ENCODE results near the gene UQCRC2.

Gene UQCRC2

DNA sequence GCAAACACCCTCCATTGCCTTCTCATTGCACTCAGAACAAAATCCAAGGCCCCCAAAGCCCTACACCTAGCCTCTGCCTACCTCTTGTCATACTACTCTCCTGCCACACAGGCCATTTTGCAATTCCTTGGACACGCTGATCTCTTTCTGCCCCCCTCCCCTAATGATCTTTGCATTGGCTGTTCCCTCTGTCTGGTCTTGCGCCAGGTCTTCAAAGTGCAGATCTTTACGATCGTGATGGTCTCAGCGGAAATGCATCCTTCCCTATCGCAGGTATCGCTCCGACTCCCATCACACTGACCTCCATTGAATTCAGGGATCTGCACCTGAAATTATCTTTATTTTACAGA lies 54.0 kb downstream of the UQCRC2 start:
- H3K9ac ChIP-seq (ENCODE audit: low read length) = peak overlapping the region; percentile 79
- peak overlapping the region; percentile 98 for H3K4me2 ChIP-seq (ENCODE audit: low read depth, low read length)
- no peaks in the 10 kb centered on the region for H3K9me3 ChIP-seq (replicated peaks; ENCODE audit: insufficient read depth, low read length)
- H2AFZ ChIP-seq (ENCODE audit: low read length) = peak overlapping the region; percentile 98
- no peaks in the 10 kb centered on the region for H3K36me3 ChIP-seq (replicated peaks; ENCODE audit: insufficient read depth, low read length)
- TF ChIP-seq, protein P1, sequence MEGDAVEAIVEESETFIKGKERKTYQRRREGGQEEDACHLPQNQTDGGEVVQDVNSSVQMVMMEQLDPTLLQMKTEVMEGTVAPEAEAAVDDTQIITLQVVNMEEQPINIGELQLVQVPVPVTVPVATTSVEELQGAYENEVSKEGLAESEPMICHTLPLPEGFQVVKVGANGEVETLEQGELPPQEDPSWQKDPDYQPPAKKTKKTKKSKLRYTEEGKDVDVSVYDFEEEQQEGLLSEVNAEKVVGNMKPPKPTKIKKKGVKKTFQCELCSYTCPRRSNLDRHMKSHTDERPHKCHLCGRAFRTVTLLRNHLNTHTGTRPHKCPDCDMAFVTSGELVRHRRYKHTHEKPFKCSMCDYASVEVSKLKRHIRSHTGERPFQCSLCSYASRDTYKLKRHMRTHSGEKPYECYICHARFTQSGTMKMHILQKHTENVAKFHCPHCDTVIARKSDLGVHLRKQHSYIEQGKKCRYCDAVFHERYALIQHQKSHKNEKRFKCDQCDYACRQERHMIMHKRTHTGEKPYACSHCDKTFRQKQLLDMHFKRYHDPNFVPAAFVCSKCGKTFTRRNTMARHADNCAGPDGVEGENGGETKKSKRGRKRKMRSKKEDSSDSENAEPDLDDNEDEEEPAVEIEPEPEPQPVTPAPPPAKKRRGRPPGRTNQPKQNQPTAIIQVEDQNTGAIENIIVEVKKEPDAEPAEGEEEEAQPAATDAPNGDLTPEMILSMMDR (IDR thresholded peaks at IDR 0.05; ENCODE audit: low read length) = no peak
- no peak for TF ChIP-seq EZH2phosphoT487 (IDR thresholded peaks at IDR 0.05; ENCODE audit: low read length)
- no peak for TF ChIP-seq EZH2 (optimal IDR thresholded peaks at IDR 0.05; ENCODE audit: low read depth, low read length)
- H4K20me1 ChIP-seq (ENCODE audit: insufficient read depth, low read length) = no peaks in the 10 kb centered on the region
- H3K79me2 ChIP-seq (ENCODE audit: low read length) = peaks cover 38% of the 10 kb centered on the region
- H3K27me3 ChIP-seq (replicated peaks; ENCODE audit: insufficient read depth, low read length) = no peaks in the 10 kb centered on the region
- DNase-seq = no peak
- peak overlapping the region; percentile 89 for H3K4me3 ChIP-seq (ENCODE audit: low read length)
- 0 out of 2 replicates have a peak, but pooled peaks cover 7% of the 10 kb centered on the region for H3K4me1 ChIP-seq (ENCODE audit: low read length)
- H3K27ac ChIP-seq (ENCODE audit: low read length) = peak overlapping the region; percentile 21; the same call in 1 of the 2 replicates
- H3F3A ChIP-seq (ENCODE audit: insufficient read depth, low read length) = peaks cover 6% of the 10 kb centered on the region; the same call in 1 of the 2 replicates
- H3K9me2 ChIP-seq (replicated peaks; ENCODE audit: insufficient read depth, low read length) = no peaks in the 10 kb centered on the region

DNA sequence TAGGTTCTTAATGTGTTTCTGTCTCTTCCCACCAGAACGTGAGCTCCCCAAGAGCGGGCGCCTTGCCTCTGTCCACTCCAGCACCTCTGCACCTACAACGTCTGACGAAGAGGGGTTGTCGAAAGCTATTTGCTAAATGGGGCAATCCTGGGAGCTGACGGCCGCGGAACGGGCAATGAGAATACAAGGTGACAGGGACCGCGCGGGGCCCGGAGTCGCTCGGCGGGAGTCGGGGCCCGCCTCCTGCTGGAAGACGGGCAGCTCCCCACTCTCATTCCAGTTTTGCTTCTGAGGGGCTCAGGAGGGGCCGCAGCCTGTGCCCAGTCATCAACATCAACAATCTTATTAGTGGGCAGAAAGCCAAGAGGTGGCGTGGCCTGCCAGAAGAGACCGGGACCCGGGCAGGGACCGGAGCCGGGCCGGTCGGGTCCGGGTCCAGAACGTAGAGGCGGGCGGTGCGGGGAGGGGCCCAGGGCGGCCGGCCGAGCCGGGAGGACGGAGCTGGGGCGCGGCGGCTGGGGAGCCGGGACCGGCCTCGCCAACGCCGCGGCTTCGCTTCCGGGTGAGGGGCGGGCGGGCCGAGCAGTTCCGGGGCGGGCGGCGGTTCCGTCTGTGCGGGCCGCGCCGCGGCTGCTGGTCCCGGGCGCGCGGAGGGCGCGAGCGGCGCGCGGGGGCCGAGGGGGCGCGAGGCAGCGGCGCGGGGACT lies 54.5 kb downstream of the UQCRC2 start, which contains the start of gene MOSMO:
Gene MOSMO (plus strand): TSS at position 603 of the 706 bp plus-strand sequence. CDS start 191 bp downstream, outside the sequence.
- H3K9me3 ChIP-seq (replicated peaks; ENCODE audit: insufficient read depth, low read length) = no peaks in the 10 kb centered on the region
- peaks cover 40% of the 10 kb centered on the region for H3K79me2 ChIP-seq (ENCODE audit: low read length)
- H3K4me2 ChIP-seq (ENCODE audit: low read depth, low read length) = peak within 1 kb of the TSS; percentile 98
- H3K9ac ChIP-seq (ENCODE audit: low read length) = peak within 1 kb of the TSS; percentile 79
- H3K4me3 ChIP-seq (ENCODE audit: low read length) = peak within 1 kb of the TSS; percentile 92
- DNase-seq = peak; percentile 65
- peaks cover 7% of the 10 kb centered on the region; the same call in 1 of the 2 replicates for H3K4me1 ChIP-seq (ENCODE audit: low read length)
- no peaks in the 10 kb centered on the region for H3K9me2 ChIP-seq (replicated peaks; ENCODE audit: insufficient read depth, low read length)
- TF ChIP-seq EZH2phosphoT487 (IDR thresholded peaks at IDR 0.05; ENCODE audit: low read length) (no peak), EZH2 (optimal IDR thresholded peaks at IDR 0.05; ENCODE audit: low read depth, low read length) (no peak)
- TF ChIP-seq, protein P1 (IDR thresholded peaks at IDR 0.05; ENCODE audit: low read length) = no peak
- H3K27ac ChIP-seq (ENCODE audit: low read length) = peak within 1 kb of the TSS; percentile 21; the same call in 1 of the 2 replicates
- H3F3A ChIP-seq (ENCODE audit: insufficient read depth, low read length) = peaks cover 6% of the 10 kb centered on the region; the same call in 1 of the 2 replicates
- H3K27me3 ChIP-seq (replicated peaks; ENCODE audit: insufficient read depth, low read length) = no peaks in the 10 kb centered on the region
- H3K36me3 ChIP-seq (replicated peaks; ENCODE audit: insufficient read depth, low read length) = no peaks in the 10 kb centered on the region
- no peaks in the 10 kb centered on the region for H4K20me1 ChIP-seq (ENCODE audit: insufficient read depth, low read length)
- H2AFZ ChIP-seq (ENCODE audit: low read length) = peak within 1 kb of the TSS; percentile 98

DNA sequence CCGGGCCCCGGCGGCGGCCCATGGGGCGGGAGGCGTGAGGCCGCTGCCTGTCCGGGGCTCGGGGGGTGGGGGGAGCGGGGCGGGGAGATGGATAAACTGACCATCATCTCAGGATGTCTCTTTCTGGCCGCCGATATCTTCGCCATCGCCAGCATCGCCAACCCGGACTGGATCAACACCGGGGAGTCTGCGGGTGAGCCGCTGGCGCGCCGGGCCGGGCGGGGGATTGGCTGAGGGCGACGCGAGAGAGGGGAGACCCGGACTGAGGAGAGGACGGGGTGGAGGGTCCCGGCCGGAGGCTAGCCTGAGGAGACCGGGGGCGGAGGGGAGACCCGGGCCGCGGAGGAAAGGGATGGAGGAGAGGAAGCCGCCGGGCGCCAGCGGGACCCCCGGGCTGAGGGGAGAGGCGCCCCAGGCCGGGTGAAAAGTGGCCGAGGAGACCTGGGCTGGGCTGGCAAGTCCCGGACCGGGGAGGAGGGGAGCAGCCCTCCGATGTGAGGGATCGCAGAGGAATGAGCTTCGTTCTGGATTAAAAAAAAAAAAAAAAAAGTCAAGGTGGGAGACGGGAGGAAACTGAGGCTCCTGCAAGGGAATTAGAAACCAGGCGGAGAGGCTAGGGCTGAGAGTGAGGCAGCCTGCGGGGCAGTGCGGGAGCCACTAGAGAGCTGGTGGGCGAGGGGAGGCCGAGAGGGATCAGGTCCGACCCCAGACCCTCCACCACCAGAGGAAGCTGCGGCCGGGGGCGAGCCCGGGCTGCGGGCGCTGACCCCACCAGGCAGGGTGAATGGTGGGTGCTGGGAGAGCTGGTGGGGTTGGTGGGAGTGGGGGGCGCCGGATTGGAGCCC lies 55.3 kb downstream of the UQCRC2 start:
- no peaks in the 10 kb centered on the region for H3K9me3 ChIP-seq (replicated peaks; ENCODE audit: insufficient read depth, low read length)
- H3K9me2 ChIP-seq (replicated peaks; ENCODE audit: insufficient read depth, low read length) = no peaks in the 10 kb centered on the region
- peak overlapping the region; percentile 69 for H3K4me2 ChIP-seq (ENCODE audit: low read depth, low read length)
- TF ChIP-seq EZH2 (optimal IDR thresholded peaks at IDR 0.05; ENCODE audit: low read depth, low read length) = no peak
- TF ChIP-seq, protein P1 (IDR thresholded peaks at IDR 0.05; ENCODE audit: low read length) = no peak
- no peak for TF ChIP-seq EZH2phosphoT487 (IDR thresholded peaks at IDR 0.05; ENCODE audit: low read length)
- H4K20me1 ChIP-seq (ENCODE audit: insufficient read depth, low read length) = no peaks in the 10 kb centered on the region
- H3F3A ChIP-seq (ENCODE audit: insufficient read depth, low read length) = peaks cover 6% of the 10 kb centered on the region; the same call in 1 of the 2 replicates
- H2AFZ ChIP-seq (ENCODE audit: low read length) = peak overlapping the region; percentile 72
- peak overlapping the region; percentile 92 for H3K4me3 ChIP-seq (ENCODE audit: low read length)
- peaks cover 13% of the 10 kb centered on the region for H3K4me1 ChIP-seq (ENCODE audit: low read length)
- no peak for DNase-seq
- H3K36me3 ChIP-seq (replicated peaks; ENCODE audit: insufficient read depth, low read length) = no peaks in the 10 kb centered on the region
- H3K9ac ChIP-seq (ENCODE audit: low read length) = peak overlapping the region; percentile 77
- no peaks in the 10 kb centered on the region for H3K27me3 ChIP-seq (replicated peaks; ENCODE audit: insufficient read depth, low read length)
- H3K79me2 ChIP-seq (ENCODE audit: low read length) = peaks cover 48% of the 10 kb centered on the region
- no peak overlapping the region for H3K27ac ChIP-seq (ENCODE audit: low read length)
